Heart right ventricle (tissue), 16 donors: ENCODE measurements around the gene MRPS17. TPM values are rescaled to one million over a fixed set of nuclear protein-coding genes. Genes with fewer than 3 reads are reported as not detected.

Experiments
- ATAC-seq, 8 donors: fragments of 200-7000 bp; cut with Tn5 transposase; one replicate each; pipeline ENCODE4 v1.9.1; 2020; ENCODE audit warnings: mild to moderate bottlenecking in 8 of 8, moderate library complexity in 8 of 8, moderate number of reproducible peaks in 1 of 8
- DNase-seq, 2 donors: peaks; one replicate each; pipeline ENCODE4 v3.0.0-alpha.2; 2020
- H3K27ac ChIP-seq, 10 donors: fragments of 200-600 bp; sonication (generic) in 2 of 10; one replicate each; pipeline versions ENCODE4 v1.5.0 to v1.8.0; 2020 to 2022; ENCODE audit warnings: mild to moderate bottlenecking in 3 of 10
- H3K27me3 ChIP-seq, 7 donors: fragments of 200-600 bp; one replicate each; pipeline ENCODE4 v1.8.0; 2021 to 2022; ENCODE audit warnings: mild to moderate bottlenecking in 2 of 7
- H3K36me3 ChIP-seq, 9 donors: fragments of 200-600 bp; sonication (generic) in 1 of 9; one replicate each; pipeline versions ENCODE4 v1.5.0 to v1.8.0; 2020 to 2022; ENCODE audit warnings: mild to moderate bottlenecking in 2 of 9
- H3K4me1 ChIP-seq, 9 donors: fragments of 200-600 bp; sonication (generic) in 1 of 9; one replicate each; pipeline versions ENCODE4 v1.5.0 to v1.8.0; 2020 to 2022; ENCODE audit warnings: mild to moderate bottlenecking in 4 of 9
- H3K4me3 ChIP-seq, 10 donors: fragments of 200-600 bp; sonication (generic) in 2 of 10; one replicate each; pipeline versions ENCODE4 v1.5.0 to v1.8.0; 2020 to 2022; ENCODE audit warnings: mild to moderate bottlenecking in 7 of 10, moderate library complexity in 2 of 10
- H3K9me3 ChIP-seq, 11 donors: fragments of 200-600 bp in 10 of 11; sonication (generic) in 2 of 11; one replicate each; pipeline versions ENCODE4 v1.5.0 to v1.8.0; 2013 to 2022; ENCODE audit warnings: mild to moderate bottlenecking in 2 of 11, control low read depth in 1 of 11, moderate library complexity in 1 of 11
- CTCF ChIP-seq, 9 donors: fragments of 200-600 bp; sonication (generic) in 2 of 9; IDR thresholded peaks; one replicate each; pipeline versions ENCODE4 v1.5.0 to v1.8.0; 2021 to 2022; ENCODE audit warnings: antibody characterized with exemption in 9 of 9, mild to moderate bottlenecking in 5 of 9, moderate library complexity in 1 of 9
- WGBS, 2 donors: extraction: QIAGEN DNeasy Blood & Tissue Kit; methylation state at CpG; one replicate each; pipeline ENCODE4 v1.1.7; 2013; ENCODE audit warnings: inconsistent platforms in 1 of 2; 5-methylcytosine and 5-hydroxymethylcytosine counted together
- intact Hi-C, 10 donors: fragments of 100-400 bp; cut with DNase I; formaldehyde crosslinking; loops; one replicate each; pipeline versions ENCODE4 v1.11.1 to v1.14.2; 2022
- long read RNA-seq, 3 donors: library from polyadenylated mRNA; unstranded; transcript quantifications; one replicate each; pipeline ENCODE4 v2.0.0, GENCODE V29; 2020 to 2021
- polyA plus RNA-seq, 2 donors: library from polyadenylated mRNA; stranded (reverse); fragments of 200-250 nt; gene quantifications; one replicate each; pipeline ENCODE4 v1.2.3, GENCODE V29; 2013
- total RNA-seq, 10 donors: library from RNA; stranded (reverse); fragmentation: NEBNext Ultra II Directional in 3 of 10; extraction: Animal tissue kit (Norgen Biotek cat#: 25700) in 3 of 10; gene quantifications; one replicate each; pipeline versions ENCODE4 v1.2.1 to v1.2.4, GENCODE V29; 2021 to 2023
- donor health status: Arrhythmogenic right ventricular cardiomyopathy.
- donor health status: ischemic (EF 13 %, LVEDD 7.1; RV severe dilation, severe dysfunction).
- donor health status: healthy with polysubstance abuse.
- donor health status: DM: no; HTN: yes; CAD: no.
- donor health status: DM: no; HTN: no; CAD: no.
- donor health status: ischemic (EF 25% LVEDD 6.9; RV normal size, moderate dysfunction).
- donor health status: ischemic (EF 25% LVEDD 5.7; RV mildly dilated, moderate dysfunction).
- donor health status: healthy.
- donor health status: DM: yes; HTN: yes; CAD: no.
- donor health status: Ischemic cardiomyopathy.
- donor health status: ischemic (EF 35%, LVEDD 5.7; RV mildly dilated, moderate dysfunction).
- donor health status: nonischemic (EF 11% LVEDD 7.7; RV severe dilation, severe dysfunction).
- donor health status: DM: yes; HTN: yes; CAD: no.
- donor health status: PGD.
- donor health status: ischemic (EF 29% LVEDD 5.4; RV normal size, mild dysfunction).
- donor health status: nonischemic (EF 23%, LVEDD 6.1; RV moderate dilation, normal function).

Gene MRPS17
- 10 to 100 TPM; 15.9 to 23.1 (median 17.6) TPM for total RNA-seq
- polyA plus RNA-seq = 10 to 100 TPM; 15.9 to 23.6 TPM
- long read RNA-seq, donor 1, transcript MRPS17-201 (3 exons, 1,845 nt) = major isoform, 18 of 22 reads
- long read RNA-seq, donor 1, partial matches to known transcripts = 2 of 22 reads
- long read RNA-seq, donor 1, other reads (novel, unspliced or antisense) = 2 of 22 reads
- long read RNA-seq, donor 2, transcript MRPS17-201 (3 exons, 1,845 nt) = major isoform, 13 of 14 reads
- long read RNA-seq, donor 2, partial matches to known transcripts = 1 of 14 reads
- long read RNA-seq, donor 2, other reads (novel, unspliced or antisense) = 0 of 14 reads
- long read RNA-seq, donor 3, transcript MRPS17-201 (3 exons, 1,845 nt) = major isoform, 29 of 34 reads
- long read RNA-seq, donor 3, partial matches to known transcripts = 3 of 34 reads
- long read RNA-seq, donor 3, other reads (novel, unspliced or antisense) = 2 of 34 reads

- Histone ChIP-seq H3K4me3 (peak within 1 kb of the TSS; percentile 53 to 97 (median 78)), H3K9me3 (no peaks in the 10 kb centered on the region), H3K27ac (peak within 1 kb of the TSS in 9 of 10 donors; percentile 66 to 87 (median 79)), H3K36me3 (peaks cover 0 to 38% (median 10%) of the 10 kb centered on the region in 9 donors), H3K4me1 (peaks cover 0 to 14% (median 10%) of the 10 kb centered on the region in 9 donors), H3K27me3 (no peaks in the 10 kb centered on the region)
- ATAC-seq (peak; percentile 100), DNase-seq (peak; percentile 90 to 92)
- no peak for TF ChIP-seq CTCF (IDR thresholded peaks at IDR 0.05)
- 1 to 2% methylated on average over 53 of the region's 53 CpGs for WGBS, 2 donors
- intact Hi-C loops = no loop called here
Measured at GRCh38 chr7:55951637-55952351, at the start of gene MRPS17. TSS of gene MRPS17 (plus strand) at chr7:55951877. CDS start at chr7:55953196, 1,319 bp downstream.

- WGBS, 2 donors = 75 to 79% methylated on average over 8 of the region's 8 CpGs
- DNase-seq = no peak
- H3K27ac ChIP-seq = no peak overlapping the region
Measured at GRCh38 chr7:55903985-55904759, 47.5 kb upstream of the MRPS17 start.

GRCh38 chr7:55912748-55913158 lies 38.9 kb upstream of the MRPS17 start:
- H3K36me3 ChIP-seq = peaks cover 0 to 63% (median 8%) of the 10 kb centered on the region in 9 donors
- H3K4me3 ChIP-seq = no peak overlapping the region
- no peak overlapping the region for H3K27ac ChIP-seq
- DNase-seq = no peak
- TF ChIP-seq CTCF (IDR thresholded peaks at IDR 0.05) = no peak
- 74 to 76% methylated on average over 3 of the region's 3 CpGs for WGBS, 2 donors
- H3K4me1 ChIP-seq = peaks cover 0 to 5% (median 0%) of the 10 kb centered on the region in 9 donors
- H3K9me3 ChIP-seq = no peaks in the 10 kb centered on the region
- ATAC-seq = no peak
- H3K27me3 ChIP-seq = no peaks in the 10 kb centered on the region
- intact Hi-C loops = no loop called here

More at GRCh38 chr7:55903985-55904759, 47.5 kb upstream of the MRPS17 start:
- no peak for ATAC-seq
- H3K36me3 ChIP-seq = peaks cover 0 to 38% (median 6%) of the 10 kb centered on the region in 9 donors
- H3K9me3 ChIP-seq = peaks cover 0 to 7% (median 0%) of the 10 kb centered on the region in 11 donors
- H3K4me3 ChIP-seq = no peak overlapping the region
- H3K27me3 ChIP-seq = no peaks in the 10 kb centered on the region
- TF ChIP-seq CTCF (IDR thresholded peaks at IDR 0.05) = no peak
- intact Hi-C loops = no loop called here
- H3K4me1 ChIP-seq = no peaks in the 10 kb centered on the region

- 100% methylated on average over 1 of the region's 1 CpG for WGBS, 2 donors
- TF ChIP-seq CTCF (IDR thresholded peaks at IDR 0.05) = no peak
- no peaks in the 10 kb centered on the region for H3K4me1 ChIP-seq
- no peak overlapping the region for H3K27ac ChIP-seq
- no peak for DNase-seq
- no peaks in the 10 kb centered on the region for H3K9me3 ChIP-seq
- H3K36me3 ChIP-seq = peaks cover 0 to 69% (median 4%) of the 10 kb centered on the region in 9 donors
- no peak overlapping the region for H3K4me3 ChIP-seq
- no peaks in the 10 kb centered on the region for H3K27me3 ChIP-seq
- intact Hi-C loops = no loop called here
- ATAC-seq = no peak
Measured at GRCh38 chr7:55917771-55918170, 33.9 kb upstream of the MRPS17 start.
